Nephron progenitor cell (in vitro differentiated cells): ENCODE data around the gene EPHA6.
"Not testable (repeated sequence)": the region's sequence is repeated elsewhere in the genome, so short reads cannot be mapped to it uniquely, and the experiment has no call there.

Experiments used
- DNase-seq: peaks from one replicate; pipeline ENCODE4 v3.0.0; 2021
- H3K27ac Mint-ChIP-seq: 2 replicates; pipeline ENCODE4 v1.8.0; 2021; ENCODE audit warnings: mild to moderate bottlenecking, moderate library complexity, mixed read lengths
- H3K27me3 Mint-ChIP-seq: 2 replicates; pipeline ENCODE4 v1.8.0; 2021; ENCODE audit warnings: mild to moderate bottlenecking, low read depth, mixed read lengths; ENCODE audit not compliant: poor library complexity
- H3K36me3 Mint-ChIP-seq: 2 replicates; pipeline ENCODE4 v1.8.0; 2021; ENCODE audit warnings: low read depth, mixed read lengths
- H3K4me1 Mint-ChIP-seq: 2 replicates; pipeline ENCODE4 v1.8.0; 2021; ENCODE audit warnings: mixed read lengths
- H3K4me3 Mint-ChIP-seq: 2 replicates; pipeline ENCODE4 v1.8.0; 2021; ENCODE audit warnings: mild to moderate bottlenecking, moderate library complexity, mixed read lengths
- H3K9me3 Mint-ChIP-seq: 2 replicates; pipeline ENCODE4 v1.8.0; 2021; ENCODE audit warnings: mild to moderate bottlenecking, moderate library complexity, mixed read lengths
- TF ChIP-seq, protein P1 (sequence below): fragments of 200-600 bp; sonication (generic); IDR thresholded peaks from 2 replicates; pipeline ENCODE4 v1.5.0; 2021; ENCODE audit warnings: antibody characterized with exemption

Gene EPHA6

GRCh38 chr3:96966181-96966929, 152.0 kb downstream of the EPHA6 start:
- H3K27ac Mint-ChIP-seq: no peak overlapping the region
- no peaks in the 10 kb centered on the region for H3K4me1 Mint-ChIP-seq
- TF ChIP-seq, protein P1, sequence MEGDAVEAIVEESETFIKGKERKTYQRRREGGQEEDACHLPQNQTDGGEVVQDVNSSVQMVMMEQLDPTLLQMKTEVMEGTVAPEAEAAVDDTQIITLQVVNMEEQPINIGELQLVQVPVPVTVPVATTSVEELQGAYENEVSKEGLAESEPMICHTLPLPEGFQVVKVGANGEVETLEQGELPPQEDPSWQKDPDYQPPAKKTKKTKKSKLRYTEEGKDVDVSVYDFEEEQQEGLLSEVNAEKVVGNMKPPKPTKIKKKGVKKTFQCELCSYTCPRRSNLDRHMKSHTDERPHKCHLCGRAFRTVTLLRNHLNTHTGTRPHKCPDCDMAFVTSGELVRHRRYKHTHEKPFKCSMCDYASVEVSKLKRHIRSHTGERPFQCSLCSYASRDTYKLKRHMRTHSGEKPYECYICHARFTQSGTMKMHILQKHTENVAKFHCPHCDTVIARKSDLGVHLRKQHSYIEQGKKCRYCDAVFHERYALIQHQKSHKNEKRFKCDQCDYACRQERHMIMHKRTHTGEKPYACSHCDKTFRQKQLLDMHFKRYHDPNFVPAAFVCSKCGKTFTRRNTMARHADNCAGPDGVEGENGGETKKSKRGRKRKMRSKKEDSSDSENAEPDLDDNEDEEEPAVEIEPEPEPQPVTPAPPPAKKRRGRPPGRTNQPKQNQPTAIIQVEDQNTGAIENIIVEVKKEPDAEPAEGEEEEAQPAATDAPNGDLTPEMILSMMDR: no peak
- H3K36me3 Mint-ChIP-seq: no peaks in the 10 kb centered on the region
- H3K9me3 Mint-ChIP-seq: no peaks in the 10 kb centered on the region
- H3K4me3 Mint-ChIP-seq: no peak overlapping the region
- no peak for DNase-seq
- H3K27me3 Mint-ChIP-seq: no peaks in the 10 kb centered on the region

DNA sequence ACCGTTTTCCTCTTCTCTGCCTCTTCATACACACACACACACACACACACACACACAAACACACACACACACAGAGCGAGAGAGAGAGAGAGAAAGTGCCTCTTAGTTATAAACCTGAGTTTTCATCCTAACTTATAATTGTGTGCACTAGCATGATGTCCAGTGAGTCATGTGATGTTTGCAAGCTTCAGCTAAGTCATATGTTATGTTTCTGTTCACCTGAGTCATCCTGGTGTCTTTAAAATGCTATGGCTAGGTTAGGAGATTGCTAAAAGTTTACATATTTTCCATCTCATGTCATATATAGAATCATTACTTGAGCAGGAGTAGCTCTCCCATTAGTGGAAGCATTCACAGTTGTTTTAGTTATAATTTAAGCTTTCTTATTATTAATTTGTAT, 155.8 kb downstream of the EPHA6 start:
- TF ChIP-seq, protein P1: no peak
- Mint-ChIP-seq H3K4me1 (no peaks in the 10 kb centered on the region), H3K9me3 (no peaks in the 10 kb centered on the region), H3K27me3 (no peaks in the 10 kb centered on the region), H3K4me3 (no peak overlapping the region), H3K27ac (no peak overlapping the region), H3K36me3 (no peaks in the 10 kb centered on the region)
- no peak for DNase-seq

GRCh38 chr3:96977671-96978070, 163.3 kb downstream of the EPHA6 start:
- no peak for DNase-seq
- Mint-ChIP-seq H3K4me3 (no peak overlapping the region), H3K27me3 (no peaks in the 10 kb centered on the region), H3K27ac (no peak overlapping the region), H3K36me3 (no peaks in the 10 kb centered on the region), H3K9me3 (no peaks in the 10 kb centered on the region), H3K4me1 (no peaks in the 10 kb centered on the region)
- TF ChIP-seq, protein P1: no peak

DNA sequence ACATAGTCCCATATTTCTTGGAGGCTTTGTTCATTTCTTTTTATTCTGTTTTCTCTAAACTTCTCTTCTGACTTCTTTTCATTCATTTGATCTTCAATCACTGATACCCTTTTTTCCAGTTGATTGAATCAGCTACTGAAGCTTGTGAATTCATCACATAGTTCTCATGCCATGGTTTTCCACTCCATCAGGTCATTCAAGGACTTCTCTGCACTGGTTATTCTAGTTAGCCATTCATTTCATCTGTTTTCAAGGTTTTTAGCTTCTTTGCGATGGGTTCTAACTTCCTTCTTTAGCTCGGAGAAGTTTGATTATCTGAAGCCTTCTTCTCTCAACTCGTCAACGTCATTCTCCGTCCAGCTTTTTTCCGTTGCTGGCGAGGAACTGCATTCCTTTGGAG, 169.3 kb downstream of the EPHA6 start:
- H3K4me3 Mint-ChIP-seq, DNase-seq, H3K36me3 Mint-ChIP-seq, H3K4me1 Mint-ChIP-seq, H3K27me3 Mint-ChIP-seq, H3K27ac Mint-ChIP-seq: not testable (repeated sequence)
- H3K9me3 Mint-ChIP-seq: peaks cover 12% of the 10 kb centered on the region

- Mint-ChIP-seq H3K27ac (no peak overlapping the region), H3K4me3 (no peak overlapping the region), H3K9me3 (peaks cover 12% of the 10 kb centered on the region), H3K36me3 (no peaks in the 10 kb centered on the region), H3K4me1 (no peaks in the 10 kb centered on the region), H3K27me3 (no peaks in the 10 kb centered on the region)
- TF ChIP-seq, protein P1: no peak
- DNase-seq: no peak
These were observed 171.8 kb downstream of the EPHA6 start for GRCh38 chr3:96986241-96986640.

DNA sequence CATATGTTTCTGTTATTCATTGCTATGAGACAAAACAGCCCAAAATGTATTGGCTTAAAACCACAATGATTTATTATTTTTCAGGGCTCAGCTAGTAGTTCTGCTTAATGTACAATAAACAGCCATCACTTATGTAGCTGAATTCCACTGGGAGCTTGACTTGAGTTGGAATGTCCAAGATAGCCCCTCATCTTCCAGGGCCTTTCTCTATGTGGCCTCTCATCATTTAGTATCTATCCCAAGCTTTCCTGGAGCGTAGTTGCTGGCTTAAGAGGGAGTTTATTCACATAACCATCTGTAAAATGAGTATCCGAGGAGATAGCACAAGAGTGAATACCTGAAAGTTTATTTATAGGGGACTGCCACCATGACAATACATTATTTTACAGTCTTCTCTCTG, 176.8 kb downstream of the EPHA6 start:
- Mint-ChIP-seq H3K9me3 (peaks cover 2% of the 10 kb centered on the region), H3K36me3 (no peaks in the 10 kb centered on the region), H3K27ac (no peak overlapping the region), H3K27me3 (peaks cover 5% of the 10 kb centered on the region), H3K4me3 (no peak overlapping the region), H3K4me1 (no peaks in the 10 kb centered on the region)
- TF ChIP-seq, protein P1: no peak
- no peak for DNase-seq
